Retinal pigment epithelial cell (primary cell): ENCODE measurements around the gene AP5Z1.

Experiments used
- DNase-seq: peaks from one replicate; pipeline ENCODE4 v3.0.0-alpha.2; 2010; ENCODE audit warnings: low read depth
- H3K4me3 ChIP-seq: 2 replicates; pipeline ENCODE4 v1.5.1; 2011; ENCODE audit warnings: mild to moderate bottlenecking, low read length, control low read depth, moderate library complexity
- TF ChIP-seq, protein P1 (sequence below): conservative IDR thresholded peaks from 2 replicates; pipeline ENCODE4 v1.5.1; 2011; ENCODE audit warnings: low read depth, low read length, control low read depth, inconsistent platforms

AP5Z1 gene

GRCh38 chr7:4787947-4788626 lies 12.7 kb downstream of the AP5Z1 start:
- TF ChIP-seq, protein P1, sequence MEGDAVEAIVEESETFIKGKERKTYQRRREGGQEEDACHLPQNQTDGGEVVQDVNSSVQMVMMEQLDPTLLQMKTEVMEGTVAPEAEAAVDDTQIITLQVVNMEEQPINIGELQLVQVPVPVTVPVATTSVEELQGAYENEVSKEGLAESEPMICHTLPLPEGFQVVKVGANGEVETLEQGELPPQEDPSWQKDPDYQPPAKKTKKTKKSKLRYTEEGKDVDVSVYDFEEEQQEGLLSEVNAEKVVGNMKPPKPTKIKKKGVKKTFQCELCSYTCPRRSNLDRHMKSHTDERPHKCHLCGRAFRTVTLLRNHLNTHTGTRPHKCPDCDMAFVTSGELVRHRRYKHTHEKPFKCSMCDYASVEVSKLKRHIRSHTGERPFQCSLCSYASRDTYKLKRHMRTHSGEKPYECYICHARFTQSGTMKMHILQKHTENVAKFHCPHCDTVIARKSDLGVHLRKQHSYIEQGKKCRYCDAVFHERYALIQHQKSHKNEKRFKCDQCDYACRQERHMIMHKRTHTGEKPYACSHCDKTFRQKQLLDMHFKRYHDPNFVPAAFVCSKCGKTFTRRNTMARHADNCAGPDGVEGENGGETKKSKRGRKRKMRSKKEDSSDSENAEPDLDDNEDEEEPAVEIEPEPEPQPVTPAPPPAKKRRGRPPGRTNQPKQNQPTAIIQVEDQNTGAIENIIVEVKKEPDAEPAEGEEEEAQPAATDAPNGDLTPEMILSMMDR: no peak
- no peak overlapping the region for H3K4me3 ChIP-seq
- DNase-seq: no peak

GRCh38 chr7:4788627-4789189 lies 13.3 kb downstream of the AP5Z1 start:
- DNase-seq: no peak
- TF ChIP-seq, protein P1: no peak
- no peak overlapping the region for H3K4me3 ChIP-seq

DNA sequence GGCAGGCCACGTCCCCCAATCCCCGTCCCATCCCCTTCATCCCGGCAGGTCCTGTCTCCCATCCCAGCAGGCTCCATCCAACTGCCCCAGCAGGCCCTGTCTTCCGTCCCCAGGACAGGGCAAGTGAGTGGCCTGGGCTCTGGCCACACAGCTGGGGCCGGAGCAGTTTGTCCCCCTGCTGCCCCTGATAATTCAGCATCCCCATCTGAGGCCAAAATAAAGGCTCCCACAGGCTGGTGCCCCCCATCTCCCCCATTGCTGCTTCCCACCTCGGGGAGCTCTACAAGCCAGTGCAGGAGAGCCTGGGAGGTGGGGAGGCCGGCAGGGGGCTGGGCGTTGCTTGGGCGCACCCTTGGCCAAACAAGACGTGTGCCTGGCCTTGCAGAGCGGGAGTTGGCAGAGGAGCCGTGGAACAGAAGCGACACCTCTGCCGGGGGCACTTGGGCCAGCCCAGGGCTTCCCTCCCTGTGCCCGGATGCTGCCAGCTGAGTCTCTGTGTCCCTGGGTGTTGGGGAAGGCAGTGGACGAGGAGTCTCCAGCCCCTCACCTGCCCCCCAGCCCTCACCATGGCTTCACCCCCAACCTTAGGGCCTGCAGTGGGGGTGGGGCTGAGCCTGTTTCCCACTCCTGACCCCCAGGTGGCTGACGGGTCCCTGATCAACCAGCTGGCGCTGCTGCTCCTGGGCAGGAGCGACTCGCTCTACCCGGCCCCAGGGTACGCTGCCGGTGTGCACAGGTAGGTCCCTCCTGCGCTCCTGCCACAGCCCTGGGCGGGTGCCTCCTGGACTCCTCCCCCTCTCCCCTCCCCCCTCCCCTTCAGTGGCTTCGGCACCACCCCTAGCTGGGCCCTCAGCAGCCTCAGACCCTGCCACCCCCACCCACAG lies 14.0 kb downstream of the AP5Z1 start:
- TF ChIP-seq, protein P1: no peak
- DNase-seq: no peak

DNA sequence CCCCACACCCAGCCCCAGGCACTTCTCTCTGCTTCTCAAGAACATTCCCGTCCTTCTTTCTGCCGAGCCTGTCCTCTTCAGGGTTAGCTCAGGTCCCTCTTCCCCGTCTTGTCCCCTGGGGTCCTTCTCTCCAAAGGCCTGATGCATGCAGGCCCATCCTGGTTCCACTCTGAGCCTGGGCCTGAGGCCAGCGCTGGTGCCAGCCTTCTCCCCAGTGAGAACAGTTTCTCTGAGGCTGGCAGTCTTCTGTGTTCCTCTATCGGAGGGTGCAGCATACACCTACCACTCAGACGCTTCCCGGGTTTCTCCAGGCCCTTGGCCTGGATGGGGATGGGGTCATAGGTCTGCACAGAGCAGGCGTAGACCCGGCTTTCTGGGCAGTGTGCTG lies 14.6 kb downstream of the AP5Z1 start:
- no peak for DNase-seq
- TF ChIP-seq, protein P1: no peak
- H3K4me3 ChIP-seq: no peak overlapping the region

More for the DNA sequence above, 14.0 kb downstream of the AP5Z1 start:
- H3K4me3 ChIP-seq: no peak overlapping the region

- H3K4me3 ChIP-seq: no peak overlapping the region
- DNase-seq: no peak
- TF ChIP-seq, protein P1: no peak
Measured at GRCh38 chr7:4790516-4790991, 15.1 kb downstream of the AP5Z1 start.

GRCh38 chr7:4791101-4791737 lies 15.8 kb downstream of the AP5Z1 start:
- TF ChIP-seq, protein P1: no peak
- H3K4me3 ChIP-seq: no peak overlapping the region

More at GRCh38 chr7:4791101-4791737, 15.8 kb downstream of the AP5Z1 start:
- DNase-seq: no peak
